Central memory CD8-positive, alpha-beta T cell (primary cell): ENCODE results near the gene C10orf62.
"Not testable (repeated sequence)": the region's sequence is repeated elsewhere in the genome, so short reads cannot be mapped to it uniquely, and the experiment has no call there.

Source experiments
- ATAC-seq: fragments of 150-1000 bp; cut with Tn5 transposase; replicated peaks from 2 replicates; pipeline ENCODE4 v1.10.0; 2022; ENCODE audit warnings: mild to moderate bottlenecking, moderate FRiP score, moderate number of reproducible peaks; ENCODE audit not compliant: poor library complexity, severe bottlenecking; ENCODE audit errors: extremely low read depth
- DNase-seq, 2 donors: peaks; one replicate each; pipeline ENCODE4 v3.0.0; 2021; ENCODE audit warnings: low spot score in 2 of 2
- H3K27ac Mint-ChIP-seq: one replicate; pipeline ENCODE4 v1.8.0; 2022; ENCODE audit warnings: low read depth, mild to moderate bottlenecking, moderate library complexity, mixed read lengths
- H3K27me3 Mint-ChIP-seq: one replicate; pipeline ENCODE4 v1.8.0; 2022; ENCODE audit warnings: mixed read lengths
- H3K36me3 Mint-ChIP-seq: one replicate; pipeline ENCODE4 v1.8.0; 2022; ENCODE audit warnings: mild to moderate bottlenecking, moderate library complexity, mixed read lengths; ENCODE audit not compliant: insufficient read depth
- H3K4me1 Mint-ChIP-seq: one replicate; pipeline ENCODE4 v1.8.0; 2022; ENCODE audit warnings: mixed read lengths
- H3K4me3 Mint-ChIP-seq: one replicate; pipeline ENCODE4 v1.8.0; 2022; ENCODE audit warnings: mild to moderate bottlenecking, moderate library complexity, mixed read lengths
- H3K9me3 Mint-ChIP-seq: one replicate; pipeline ENCODE4 v1.8.0; 2022; ENCODE audit warnings: mixed read lengths

C10orf62 gene

DNA sequence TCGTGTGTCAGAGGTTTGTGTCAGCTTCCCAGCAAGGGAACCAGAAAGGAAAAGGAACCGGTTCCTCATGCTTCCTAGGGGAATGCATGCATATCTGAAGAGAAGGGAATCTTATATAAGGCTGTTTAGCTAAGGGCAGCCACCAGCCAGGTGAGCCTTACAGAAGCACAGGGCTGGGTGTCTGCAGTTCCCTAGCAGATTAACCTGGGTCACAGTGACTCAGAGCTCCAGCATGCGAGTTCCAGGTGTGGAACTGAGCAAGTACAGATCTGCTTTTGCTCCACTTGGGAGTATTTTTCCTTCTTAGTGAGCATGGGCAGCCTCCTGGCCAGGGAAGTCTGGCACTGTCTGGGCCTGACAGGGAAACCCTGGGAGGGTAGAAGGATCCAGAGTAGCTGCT lies 17.9 kb upstream of the C10orf62 start:
- Mint-ChIP-seq H3K27me3 (no peaks in the 10 kb centered on the region), H3K4me3 (no peak overlapping the region), H3K36me3 (no peaks in the 10 kb centered on the region), H3K9me3 (no peaks in the 10 kb centered on the region), H3K27ac (no peak overlapping the region), H3K4me1 (no peaks in the 10 kb centered on the region)
- DNase-seq = no peak
- no peak for ATAC-seq

DNA sequence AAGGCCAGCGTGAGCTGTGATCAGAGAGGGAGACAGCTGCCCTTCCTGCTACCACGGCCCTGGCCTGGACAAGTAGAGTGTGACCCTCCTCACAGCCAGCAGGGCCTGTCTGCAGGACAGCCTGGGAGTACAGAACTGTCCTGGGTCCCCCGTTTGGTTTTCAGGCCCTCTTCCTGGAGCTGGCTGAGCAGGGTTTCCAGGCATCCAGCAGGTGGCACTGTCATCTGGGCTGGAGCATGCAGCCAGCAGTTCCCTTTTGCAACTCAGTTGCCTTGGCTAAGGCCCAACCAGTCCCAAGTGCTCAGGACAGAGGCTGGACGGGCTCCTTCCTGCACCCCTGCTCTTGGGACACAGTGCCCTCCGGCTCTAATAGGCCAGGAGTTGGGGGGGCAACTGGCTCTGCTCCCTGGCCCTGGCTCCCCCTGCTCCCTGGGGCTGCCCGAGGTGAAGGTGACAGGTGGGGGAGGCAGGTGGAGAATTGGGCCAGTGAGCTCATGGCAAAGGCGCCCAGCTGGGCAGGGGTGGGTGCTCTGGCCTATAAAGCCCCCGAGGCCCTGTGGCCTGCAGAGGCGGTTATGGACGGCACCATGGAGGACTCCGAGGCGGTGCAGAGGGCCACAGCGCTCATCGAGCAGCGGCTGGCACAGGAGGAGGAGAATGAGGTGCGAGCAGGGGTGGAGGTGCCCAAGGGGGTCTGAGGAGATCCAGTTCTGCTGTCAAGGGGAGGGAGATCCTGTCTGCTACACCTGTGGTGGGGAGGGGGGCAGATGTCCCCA lies 17.1 kb upstream of the C10orf62 start, which contains the start of gene ANKRD2:
TSS of gene ANKRD2 (plus strand) at position 566 of the 776 bp plus-strand sequence. CDS start at position 576, 10 bp downstream.
- Mint-ChIP-seq H3K27ac (no peak within 1 kb of the TSS), H3K9me3 (no peaks in the 10 kb centered on the region), H3K27me3 (no peaks in the 10 kb centered on the region), H3K4me3 (no peak within 1 kb of the TSS), H3K36me3 (no peaks in the 10 kb centered on the region), H3K4me1 (no peaks in the 10 kb centered on the region)
- DNase-seq (peak; percentile 22 to 32), ATAC-seq (peak; percentile 60)

DNA sequence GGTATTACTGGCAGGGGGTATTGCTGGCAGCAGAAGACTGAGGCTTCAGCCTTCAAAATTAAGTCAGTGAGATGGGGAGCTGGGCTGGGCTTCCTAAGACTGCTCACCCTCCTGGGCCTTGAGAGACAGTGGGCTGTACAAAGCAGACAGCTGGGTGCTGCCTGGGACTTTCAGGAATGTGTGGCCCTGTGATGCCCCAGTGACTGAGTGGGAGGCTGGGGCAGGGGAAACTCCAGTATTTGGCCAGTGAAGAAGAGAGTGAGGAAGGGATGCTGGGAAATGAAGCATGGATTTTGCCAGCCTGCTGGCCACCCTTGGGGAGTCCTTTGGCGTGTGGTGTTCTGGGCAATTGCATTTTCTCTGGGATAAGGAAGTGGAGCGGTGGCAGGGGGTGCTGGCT lies 16.5 kb upstream of the C10orf62 start:
- Mint-ChIP-seq H3K4me1 (no peaks in the 10 kb centered on the region), H3K9me3 (no peaks in the 10 kb centered on the region), H3K27ac (no peak overlapping the region), H3K27me3 (no peaks in the 10 kb centered on the region), H3K36me3 (no peaks in the 10 kb centered on the region), H3K4me3 (no peak overlapping the region)
- DNase-seq (no peak), ATAC-seq (no peak)

DNA sequence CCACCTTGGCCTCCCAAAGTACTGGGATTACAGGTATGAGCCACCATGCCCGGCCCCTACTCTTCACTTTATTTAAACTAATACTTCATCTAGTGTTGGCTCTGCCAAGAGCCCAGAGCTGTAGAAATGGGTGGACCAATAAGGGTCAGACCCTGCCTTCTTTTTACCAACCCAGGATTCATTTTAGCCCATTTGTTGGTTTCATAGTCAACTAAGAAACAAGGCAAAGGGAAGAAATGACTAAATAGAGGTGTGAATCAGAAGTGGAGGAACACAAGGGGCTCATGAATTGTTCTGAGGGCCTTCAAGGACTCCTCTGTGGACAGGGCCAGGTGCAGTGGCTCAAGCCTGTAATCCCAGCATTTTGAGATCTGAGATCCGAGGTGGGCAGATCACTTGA lies 15.8 kb upstream of the C10orf62 start:
- H3K9me3 Mint-ChIP-seq = no peaks in the 10 kb centered on the region
- DNase-seq (no peak), ATAC-seq (no peak)
- no peak overlapping the region for H3K4me3 Mint-ChIP-seq
- H3K27ac Mint-ChIP-seq = no peak overlapping the region
- no peaks in the 10 kb centered on the region for H3K36me3 Mint-ChIP-seq
- H3K27me3 Mint-ChIP-seq = no peaks in the 10 kb centered on the region
- no peaks in the 10 kb centered on the region for H3K4me1 Mint-ChIP-seq

DNA sequence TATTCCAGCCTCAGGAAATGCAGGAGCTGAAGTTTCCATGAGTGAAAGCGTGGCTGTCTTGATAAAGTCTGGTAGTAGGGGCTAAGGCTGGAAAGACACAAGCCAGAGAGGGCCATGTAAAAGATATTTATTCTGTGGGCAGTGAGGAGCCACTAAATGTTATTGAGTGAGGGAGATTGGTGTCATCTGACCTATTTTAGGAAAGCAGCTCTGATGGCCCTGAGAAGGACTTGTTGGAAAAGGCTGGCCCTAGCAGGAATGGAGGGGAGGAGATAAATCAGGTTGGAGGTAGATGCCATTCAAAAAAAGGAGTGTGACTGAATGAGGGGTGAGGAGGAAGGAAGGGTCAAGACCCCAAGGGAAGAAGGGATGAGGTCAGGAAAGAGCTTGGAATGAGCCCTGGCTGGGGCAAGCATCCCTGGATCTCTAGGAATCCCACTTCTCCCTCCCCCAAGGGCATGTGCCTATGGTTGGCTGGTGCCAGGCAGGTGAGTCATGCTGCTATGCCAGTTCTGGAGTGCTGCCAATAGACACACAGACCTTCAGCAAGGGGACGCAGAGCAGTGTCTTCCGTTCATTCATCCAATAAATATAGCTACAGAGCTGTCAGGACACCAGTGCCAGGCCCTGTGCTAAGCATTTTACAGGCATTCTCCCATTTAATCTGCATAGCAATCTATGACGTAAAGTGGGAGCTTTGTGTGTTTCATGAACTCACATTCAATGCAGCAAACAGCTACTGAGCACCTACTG lies 15.0 kb upstream of the C10orf62 start:
- no peak overlapping the region for H3K4me3 Mint-ChIP-seq
- H3K27ac Mint-ChIP-seq = no peak overlapping the region
- no peaks in the 10 kb centered on the region for H3K36me3 Mint-ChIP-seq
- no peaks in the 10 kb centered on the region for H3K4me1 Mint-ChIP-seq
- DNase-seq = no peak
- no peaks in the 10 kb centered on the region for H3K27me3 Mint-ChIP-seq
- peak; percentile 32 for ATAC-seq
- no peaks in the 10 kb centered on the region for H3K9me3 Mint-ChIP-seq

DNA sequence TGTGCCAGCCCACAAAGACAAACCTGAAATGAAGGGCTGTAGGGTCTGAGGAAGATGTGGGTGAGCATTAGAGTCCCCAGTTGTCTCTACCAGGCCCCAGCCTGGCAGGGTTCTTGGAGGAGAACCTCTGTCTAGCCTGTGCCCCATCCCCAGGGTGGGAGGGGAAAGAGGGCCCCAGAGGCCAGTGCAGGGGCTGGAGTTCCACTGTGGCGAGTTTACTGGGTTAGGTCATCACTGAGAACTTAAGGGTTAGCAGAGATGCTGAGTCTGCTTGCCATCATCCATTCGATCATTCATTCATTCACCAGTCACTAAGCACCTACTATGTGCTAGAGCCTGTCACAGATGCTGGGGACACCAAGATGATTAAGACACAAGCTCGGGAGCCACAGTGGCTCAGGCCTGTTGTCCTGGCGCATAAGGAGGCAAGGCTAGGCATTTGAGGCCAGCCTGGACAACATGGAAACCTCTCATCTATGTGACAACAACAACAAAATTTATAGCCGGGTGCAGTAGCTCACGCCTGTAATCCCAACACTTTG lies 14.3 kb upstream of the C10orf62 start:
- no peak for ATAC-seq
- Mint-ChIP-seq H3K9me3 (no peaks in the 10 kb centered on the region), H3K4me1 (peaks cover 1% of the 10 kb centered on the region), H3K27ac (no peak overlapping the region), H3K27me3 (no peaks in the 10 kb centered on the region), H3K4me3 (no peak overlapping the region), H3K36me3 (no peaks in the 10 kb centered on the region)
- DNase-seq = no peak

DNA sequence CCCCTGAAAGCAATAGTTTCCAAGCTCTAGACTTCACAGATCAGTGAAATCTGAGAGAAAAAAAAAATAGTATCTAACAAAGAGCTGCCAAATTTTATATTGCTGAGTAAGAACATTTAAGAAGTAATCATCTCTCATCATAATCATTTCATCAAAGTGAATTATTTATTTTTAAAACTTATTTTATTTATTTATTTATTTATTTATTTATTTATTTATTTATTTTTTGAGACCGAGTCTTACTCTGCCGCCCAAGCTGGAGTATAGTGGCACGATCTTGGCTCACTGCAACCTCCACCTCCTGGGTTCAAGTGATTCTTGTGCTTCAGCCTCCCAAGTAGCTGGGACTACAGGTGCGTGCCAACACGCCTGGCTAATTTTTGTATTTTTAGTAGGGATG lies 13.0 kb upstream of the C10orf62 start:
- H3K4me3 Mint-ChIP-seq, H3K9me3 Mint-ChIP-seq, H3K36me3 Mint-ChIP-seq, H3K27ac Mint-ChIP-seq, ATAC-seq, DNase-seq, H3K4me1 Mint-ChIP-seq, H3K27me3 Mint-ChIP-seq: not testable (repeated sequence)

DNA sequence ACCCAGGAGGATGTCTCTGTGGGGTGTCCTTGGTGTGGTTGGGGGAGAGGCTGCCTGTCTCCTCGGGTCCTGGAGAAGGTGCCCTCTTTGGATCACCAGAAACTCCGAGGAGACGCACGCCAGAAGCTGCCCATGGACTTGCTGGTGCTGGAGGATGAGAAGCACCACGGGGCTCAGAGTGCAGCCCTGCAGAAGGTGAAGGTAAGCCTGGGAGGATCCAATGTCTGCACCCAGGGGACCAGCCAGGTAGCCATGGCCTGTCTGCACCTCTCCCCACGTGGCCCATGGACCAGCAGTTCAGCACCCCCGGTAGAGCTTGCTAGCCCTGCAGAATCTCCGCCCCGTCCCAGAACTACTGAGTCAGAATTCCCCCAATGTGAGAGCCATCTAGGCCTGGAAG lies 11.8 kb upstream of the C10orf62 start:
- Mint-ChIP-seq H3K4me1 (peaks cover 6% of the 10 kb centered on the region), H3K4me3 (no peak overlapping the region), H3K27me3 (no peaks in the 10 kb centered on the region), H3K9me3 (no peaks in the 10 kb centered on the region), H3K27ac (no peak overlapping the region), H3K36me3 (no peaks in the 10 kb centered on the region)
- ATAC-seq (no peak), DNase-seq (no peak)

DNA sequence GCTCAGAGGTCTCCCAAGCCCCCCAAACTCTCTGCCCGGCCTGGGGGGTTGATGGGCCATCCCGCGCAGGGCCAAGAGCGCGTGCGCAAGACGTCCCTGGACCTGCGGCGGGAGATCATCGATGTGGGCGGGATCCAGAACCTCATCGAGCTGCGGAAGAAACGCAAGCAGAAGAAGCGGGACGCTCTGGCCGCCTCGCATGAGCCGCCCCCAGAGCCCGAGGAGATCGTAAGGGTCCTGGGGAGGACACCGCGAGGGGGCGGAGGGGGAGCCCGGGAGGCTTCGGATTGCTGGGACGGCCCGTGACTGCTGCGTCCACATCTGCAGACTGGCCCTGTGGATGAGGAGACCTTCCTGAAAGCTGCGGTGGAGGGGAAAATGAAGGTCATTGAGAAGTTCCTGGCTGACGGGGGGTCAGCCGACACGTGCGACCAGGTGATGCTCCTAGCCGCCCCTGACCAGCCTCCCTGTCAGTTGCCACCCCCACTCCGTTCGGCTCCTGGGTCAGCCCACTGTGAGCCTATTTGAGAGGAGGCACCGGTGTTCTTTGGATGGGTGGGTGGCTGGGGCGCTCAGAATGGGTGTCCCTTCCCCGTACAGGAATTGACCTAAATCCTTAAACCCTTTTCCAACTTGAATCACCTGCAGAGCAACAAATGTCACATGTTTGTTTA lies 11.2 kb upstream of the C10orf62 start:
- Mint-ChIP-seq H3K4me3 (no peak overlapping the region), H3K27ac (no peak overlapping the region), H3K27me3 (no peaks in the 10 kb centered on the region), H3K4me1 (peaks cover 6% of the 10 kb centered on the region), H3K9me3 (no peaks in the 10 kb centered on the region), H3K36me3 (no peaks in the 10 kb centered on the region)
- no peak for ATAC-seq
- no peak for DNase-seq

DNA sequence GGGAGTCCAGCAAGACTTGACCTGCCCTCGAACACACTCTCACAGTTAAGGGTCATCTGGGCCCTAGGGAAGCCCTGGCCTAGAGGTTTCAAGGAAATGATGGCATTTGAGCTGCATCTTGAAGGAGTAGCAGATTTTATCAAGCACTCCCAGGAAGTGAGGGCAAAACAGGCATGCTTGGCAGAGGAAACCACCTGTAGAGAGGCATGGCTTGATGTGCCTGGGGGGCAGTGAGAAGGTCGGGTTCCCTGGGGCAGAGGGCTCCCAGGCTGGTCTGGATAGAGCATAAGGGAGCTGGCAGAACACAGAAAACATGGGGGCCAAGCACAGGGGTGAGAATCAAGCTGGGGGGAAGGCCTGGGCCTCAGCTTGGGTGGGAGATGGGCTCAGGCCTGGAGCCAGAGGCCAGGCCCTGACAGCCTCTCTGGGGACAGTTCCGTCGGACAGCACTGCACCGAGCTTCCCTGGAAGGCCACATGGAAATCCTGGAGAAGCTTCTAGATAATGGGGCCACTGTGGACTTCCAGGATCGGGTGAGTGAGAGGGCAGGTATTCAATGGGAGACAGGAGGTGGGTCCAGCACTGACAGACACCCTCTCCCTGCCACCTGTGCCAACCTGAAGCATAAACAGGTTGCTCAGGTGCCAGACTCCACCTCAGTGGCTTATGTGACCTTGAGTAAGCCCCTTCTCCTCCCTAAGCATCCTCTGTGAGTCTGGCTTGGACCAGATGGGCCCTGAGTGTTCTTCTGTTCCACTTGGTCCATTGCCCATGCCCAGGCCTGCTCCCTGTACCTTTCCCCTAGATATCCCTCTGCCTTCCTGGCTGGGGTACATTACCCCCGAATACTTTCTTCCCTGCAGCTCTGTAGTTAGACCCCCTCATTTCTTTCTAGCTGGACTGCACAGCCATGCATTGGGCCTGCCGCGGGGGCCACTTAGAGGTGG lies 8.8 kb upstream of the C10orf62 start:
- Mint-ChIP-seq H3K4me1 (peaks cover 6% of the 10 kb centered on the region), H3K27me3 (no peaks in the 10 kb centered on the region), H3K36me3 (no peaks in the 10 kb centered on the region), H3K4me3 (no peak overlapping the region), H3K27ac (no peak overlapping the region), H3K9me3 (no peaks in the 10 kb centered on the region)
- DNase-seq = no peak
- no peak for ATAC-seq

DNA sequence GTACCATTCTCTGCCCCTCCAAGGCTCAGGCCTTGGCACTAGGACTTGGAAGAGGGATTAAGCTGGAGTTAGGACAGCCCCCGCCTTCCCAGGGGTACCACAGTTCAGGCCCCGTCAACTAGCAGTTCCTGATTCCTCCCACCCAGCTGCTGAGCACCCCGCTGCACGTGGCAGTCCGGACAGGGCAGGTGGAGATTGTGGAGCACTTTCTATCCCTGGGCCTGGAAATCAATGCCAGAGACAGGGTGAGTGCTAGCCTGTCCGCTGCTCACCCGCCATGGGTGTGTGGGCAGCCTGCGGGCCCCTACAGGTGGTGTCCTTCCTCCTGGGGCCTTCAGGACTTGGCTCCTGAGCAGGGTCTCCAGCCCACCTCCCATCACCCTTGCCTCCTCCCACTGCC lies 7.4 kb upstream of the C10orf62 start:
- no peaks in the 10 kb centered on the region for H3K36me3 Mint-ChIP-seq
- no peak overlapping the region for H3K4me3 Mint-ChIP-seq
- H3K27me3 Mint-ChIP-seq = no peaks in the 10 kb centered on the region
- no peaks in the 10 kb centered on the region for H3K9me3 Mint-ChIP-seq
- no peak for DNase-seq
- H3K4me1 Mint-ChIP-seq = peaks cover 6% of the 10 kb centered on the region
- no peak overlapping the region for H3K27ac Mint-ChIP-seq
- ATAC-seq = no peak

DNA sequence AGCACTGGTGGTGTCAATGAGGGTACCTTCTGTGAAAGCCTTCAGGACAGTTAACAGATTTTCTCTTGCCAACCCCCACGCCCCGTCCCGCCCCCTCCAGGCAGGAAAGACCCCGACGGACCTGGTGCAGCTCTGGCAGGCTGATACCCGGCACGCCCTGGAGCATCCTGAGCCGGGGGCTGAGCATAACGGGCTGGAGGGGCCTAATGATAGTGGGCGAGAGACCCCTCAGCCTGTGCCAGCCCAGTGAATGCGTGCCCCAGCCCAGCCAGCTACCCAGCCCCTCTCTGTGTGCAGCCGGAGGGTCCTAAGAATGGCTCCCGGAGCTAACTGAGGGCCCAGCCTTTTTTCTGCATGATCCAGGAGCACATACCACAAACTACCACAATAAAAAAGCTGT lies 6.0 kb upstream of the C10orf62 start:
- no peaks in the 10 kb centered on the region for H3K9me3 Mint-ChIP-seq
- DNase-seq (no peak), ATAC-seq (no peak)
- peaks cover 6% of the 10 kb centered on the region for H3K4me1 Mint-ChIP-seq
- H3K27me3 Mint-ChIP-seq = no peaks in the 10 kb centered on the region
- no peaks in the 10 kb centered on the region for H3K36me3 Mint-ChIP-seq
- H3K27ac Mint-ChIP-seq = no peak overlapping the region
- no peak overlapping the region for H3K4me3 Mint-ChIP-seq
